K562 (cell line): ENCODE data around the gene SLFN14. TPM values are rescaled to one million over a fixed set of nuclear protein-coding genes. Genes with fewer than 3 reads are reported as not detected.
A peak's percentile ranks its signal among the peaks of the same experiment; 100 is the strongest.

Experiments used
- ATAC-seq: fragments of 200-7000 bp; cut with Tn5 transposase; 3 replicates; pipeline ENCODE4 v1.9.1; 2020; ENCODE audit warnings: moderate library complexity
- BruUV-seq: library from RNA; stranded (reverse); fragments of 400-500 nt; replicated peaks from 2 replicates; lab custom pipeline; 2021; lab: Mats Ljungman, UMichigan
- CTCF ChIA-PET: fragments of 300-600 bp; formaldehyde crosslinking; extraction: SDS; loops from one replicate; lab custom pipeline; 2021; ENCODE audit warnings: low intra/inter-chr PET ratio; lab: Yijun Ruan, JAX
- POLR2A ChIA-PET: fragments of 300-600, 350-650 bp; sonication (Branson Sonifier 250); formaldehyde crosslinking; extraction: SDS; loops from one replicate; lab custom pipeline; 2021; ENCODE audit warnings: antibody characterized with exemption, inconsistent platforms; lab: Yijun Ruan, JAX
- DNase-seq, 4 experiments: peaks; one replicate each; pipeline versions ENCODE4 v3.0.0 to v3.0.0-alpha.2; 2011 to 2018; ENCODE audit warnings: low spot score in 3 of 4, mixed read lengths in 3 of 4; ENCODE audit errors: extremely low read depth in 1 of 4
- FAIRE-seq: peaks from 2 replicates; lab custom pipeline; 2011; peaks lifted over from hg19 to GRCh38; lab: Jason Lieb, UNC
- H2AFZ ChIP-seq: 2 replicates; pipeline ENCODE4 v1.6.0; 2011; ENCODE audit warnings: low read depth, low read length, control low read depth, inconsistent platforms
- H3K27ac ChIP-seq: fragments of 200-600 bp; 3 replicates; pipeline ENCODE4 v1.8.0; 2011; ENCODE audit warnings: low read depth, mild to moderate bottlenecking, control low read depth, inconsistent platforms, low read length, moderate library complexity, mixed read lengths; ENCODE audit errors: extremely low read depth
- H3K27me3 ChIP-seq, 2 experiments: fragments of 300-600 bp in 1 of 2; 2 replicates in 1 of 2; 3 replicates in 1 of 2; pipeline versions ENCODE4 v1.6.0 to v1.8.0; 2011; ENCODE audit warnings: inconsistent platforms in 2 of 2, low read length in 2 of 2, mild to moderate bottlenecking in 1 of 2, mixed read lengths in 1 of 2, moderate library complexity in 1 of 2; ENCODE audit not compliant: control insufficient read depth in 2 of 2, insufficient read depth in 2 of 2
- H3K36me3 ChIP-seq: fragments of 300-600 bp; 3 replicates; pipeline ENCODE4 v1.8.0; 2011; ENCODE audit warnings: mild to moderate bottlenecking, low read length, inconsistent platforms; ENCODE audit not compliant: control insufficient read depth, insufficient read depth
- H3K4me1 ChIP-seq, 2 experiments: fragments of 200-600 bp in 1 of 2; replicated peaks in 1 of 2; 2 replicates in 1 of 2; 3 replicates in 1 of 2; pipeline versions ENCODE4 v1.5.1 to v1.8.0; 2011; ENCODE audit warnings: inconsistent platforms in 2 of 2, low read length in 2 of 2, mild to moderate bottlenecking in 1 of 2, mixed read lengths in 1 of 2, moderate library complexity in 1 of 2; ENCODE audit not compliant: control insufficient read depth in 2 of 2, insufficient read depth in 2 of 2
- H3K4me2 ChIP-seq: 2 replicates; pipeline ENCODE4 v1.6.1; 2011; ENCODE audit warnings: low read length, control low read depth, inconsistent platforms, mixed read lengths; ENCODE audit not compliant: insufficient read depth
- H3K4me3 ChIP-seq: fragments of 200-600 bp; sonication (generic), shearing (Covaris generic); 2 replicates; pipeline ENCODE4 v1.5.1; 2016; ENCODE audit warnings: control low read depth, inconsistent platforms
- H3K79me2 ChIP-seq: fragments of 200-600 bp; 3 replicates; pipeline ENCODE4 v1.8.0; 2011; ENCODE audit warnings: low read length, inconsistent platforms; ENCODE audit not compliant: control insufficient read depth, insufficient read depth
- H3K9ac ChIP-seq, 2 experiments: 2 replicates each; pipeline versions ENCODE4 v1.6.0 to v1.6.1; 2011; ENCODE audit warnings: low read depth in 2 of 2, low read length in 2 of 2, control low read depth in 1 of 2, inconsistent platforms in 1 of 2, mild to moderate bottlenecking in 1 of 2, mixed read lengths in 1 of 2; ENCODE audit not compliant: insufficient read depth in 1 of 2
- H3K9me1 ChIP-seq: one replicate; pipeline ENCODE4 v1.6.0; 2011; ENCODE audit warnings: inconsistent platforms, mild to moderate bottlenecking, low read length, moderate library complexity; ENCODE audit not compliant: control insufficient read depth, insufficient read depth
- H3K9me3 ChIP-seq: replicated peaks from 2 replicates; pipeline ENCODE4 v1.5.1; 2011; ENCODE audit warnings: low read depth, low read length, inconsistent platforms; ENCODE audit not compliant: control insufficient read depth, insufficient read depth
- H4K20me1 ChIP-seq: replicated peaks from 2 replicates; pipeline ENCODE4 v1.6.1; 2011; ENCODE audit warnings: low read length, inconsistent platforms, mixed read lengths; ENCODE audit not compliant: control insufficient read depth, insufficient read depth
- ATF2 ChIP-seq: sonication (generic); formaldehyde crosslinking; IDR thresholded peaks from 2 replicates; pipeline ENCODE4 v1.8.1; 2022; ENCODE audit warnings: missing genetic modification reagents
- ERF ChIP-seq: fragments of 450-650 bp; formaldehyde crosslinking; IDR thresholded peaks from 2 replicates; pipeline ENCODE4 v1.4.0; 2020; ENCODE audit warnings: mild to moderate bottlenecking, mixed read lengths
- FUS ChIP-seq: fragments of 200-400 bp; formaldehyde crosslinking; optimal IDR thresholded peaks from 2 replicates; pipeline ENCODE3; 2017; ENCODE audit warnings: low read depth, low read length
- MNT ChIP-seq, 2 experiments: fragments of 450-650 bp; conservative IDR thresholded peaks; 2 replicates each; pipeline ENCODE4 v1.6.1; 2017; ENCODE audit warnings: mild to moderate bottlenecking in 2 of 2, moderate library complexity in 2 of 2
- MXD1 ChIP-seq: fragments of 250-450 bp; sonication (Bioruptor Pico); IDR thresholded peaks from 2 replicates; pipeline ENCODE4 v1.8.0; 2021; ENCODE audit warnings: borderline replicate concordance, mild to moderate bottlenecking, moderate library complexity; ENCODE audit not compliant: poor library complexity, severe bottlenecking
- MXI1 ChIP-seq: IDR thresholded peaks from 2 replicates; pipeline ENCODE4 v1.6.1; 2011; ENCODE audit warnings: low read depth, mild to moderate bottlenecking, improper control_type of control experiment, low read length
- TCF7L2 ChIP-seq: fragments of 150-350 bp; IDR thresholded peaks from 2 replicates; pipeline ENCODE4 v1.6.1; 2016; ENCODE audit warnings: low read depth, mild to moderate bottlenecking, low read length, moderate library complexity
- THAP7 ChIP-seq: fragments of 250-450 bp; sonication (Bioruptor Pico); IDR thresholded peaks from 2 replicates; pipeline ENCODE4 v1.5.0; 2021
- ZEB2 ChIP-seq: fragments of 450-650 bp; IDR thresholded peaks from 2 replicates; pipeline ENCODE4 v1.6.1; 2016
- ZNF174 ChIP-seq: fragments of 250-450 bp; sonication (Bioruptor Pico); IDR thresholded peaks from 2 replicates; pipeline ENCODE4 v1.4.0; 2020; ENCODE audit warnings: mild to moderate bottlenecking
- ZNF507 ChIP-seq: conservative IDR thresholded peaks from 2 replicates; pipeline ENCODE4 v1.6.1; 2017; ENCODE audit warnings: missing genetic modification characterization, missing compliant biosample characterization
- WGBS: fragments of 100-300 bp; shearing (Covaris generic); methylation state at CpG from one replicate; pipeline ENCODE4 v1.1.6; 2016; ENCODE audit warnings: low coverage, mixed read lengths; ENCODE audit not compliant: insufficient coverage; ENCODE audit errors: missing lambda C conversion rate; 5-methylcytosine and 5-hydroxymethylcytosine counted together
- in situ Hi-C: fragments of 300-500 bp; cut with MboI; formaldehyde crosslinking; loops from 4 replicates; pipeline ENCODE4 v1.15.0; 2018; ENCODE audit warnings: inconsistent platforms, mixed read lengths
- intact Hi-C: fragments of 100-400 bp; cut with micrococcal nuclease; formaldehyde crosslinking; loops from 2 replicates; pipeline ENCODE4 v1.14.2; 2022
- polyA plus RNA-seq, 8 experiments: library from polyadenylated mRNA; depleted of rRNA in 4 of 8; stranded (reverse) in 5 of 8; unstranded in 3 of 8; fragments of >200 nt; fragmentation: Nextera tagmentation in 2 of 8; fragmentation: Illumina TruSeq in 1 of 8; extraction: Ambion mirVana in 2 of 8; extraction: Trizol in 1 of 8; gene quantifications; 2 replicates each; pipeline versions ENCODE4 v1.2.1 to v1.2.3, GENCODE V29; 2011 to 2014; ENCODE audit warnings: inconsistent platforms in 1 of 8, missing spikeins in 1 of 8
- total RNA-seq, 7 experiments: library from RNA; depleted of rRNA in 6 of 7; stranded (reverse); fragments of >200 nt in 6 of 7; fragmentation: Illumina TruSeq in 2 of 7; extraction: Trizol in 2 of 7; gene quantifications; 2 replicates each; pipeline versions ENCODE4 v1.2.1 to v1.2.3, GENCODE V29; 2011 to 2021; ENCODE audit warnings: low replicate concordance in 1 of 7
- TF ChIP-seq, protein P1 (sequence below): fragments of 450-650 bp; conservative IDR thresholded peaks from 2 replicates; pipeline ENCODE4 v1.6.1; 2016; ENCODE audit warnings: missing genetic modification characterization, low read depth, mild to moderate bottlenecking, control low read depth, missing compliant biosample characterization

The SLFN14 gene
- total and polyA plus RNA-seq, 9 of the 15 experiments (the other 6 are each of a cell fraction or from before 2014, with no cell fraction given) = 1.3 to 4.3 (median 3.1) TPM

DNA sequence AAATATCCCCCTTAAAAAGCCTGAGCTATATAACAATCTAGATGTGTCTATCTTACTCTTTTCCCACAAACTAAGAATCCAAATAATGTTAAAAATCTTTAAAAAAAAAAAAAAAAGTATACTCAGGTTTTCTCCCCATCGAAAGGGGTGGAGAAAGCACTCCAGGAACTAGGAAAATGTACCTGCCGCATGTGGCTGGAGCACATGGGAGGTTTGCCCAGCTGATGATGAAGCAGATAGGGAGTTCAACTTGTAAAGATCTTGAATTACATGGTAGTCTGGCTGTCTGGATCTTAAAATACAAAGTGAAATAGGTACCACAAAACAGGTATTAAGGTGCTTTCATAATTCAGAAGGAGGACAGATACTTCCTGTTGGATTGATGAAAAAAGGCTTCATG lies 8.8 kb upstream of the SLFN14 start:
- FAIRE-seq (peak; percentile 11), ATAC-seq (no peak), DNase-seq (no peak)
- H2AFZ ChIP-seq = no peak overlapping the region
- no TSS peak for BruUV-seq
- H4K20me1 ChIP-seq = no peaks in the 10 kb centered on the region
- peaks cover 38% of the 10 kb centered on the region for H3K36me3 ChIP-seq
- 5% methylated on average over 2 of the region's 2 CpGs for WGBS
- H3K4me1 ChIP-seq = peaks cover 15 to 31% of the 10 kb centered on the region in 2 experiments
- peak overlapping the region; percentile 89 to 93 for H3K9ac ChIP-seq
- H3K27me3 ChIP-seq = no peaks in the 10 kb centered on the region
- peak overlapping the region; percentile 96; the same call in 2 of the 3 replicates for H3K27ac ChIP-seq
- intact Hi-C loops (loop anchor here (5.0 kb wide), 1 partner anchor 238 kb away; the partner anchor contains the start of gene TAF15), in situ Hi-C loops (no loop called here)
- no peaks in the 10 kb centered on the region for H3K9me3 ChIP-seq
- CTCF ChIA-PET = no interaction called here
- peaks cover 63% of the 10 kb centered on the region for H3K79me2 ChIP-seq
- H3K4me3 ChIP-seq = peak overlapping the region; percentile 93
- no peaks in the 10 kb centered on the region for H3K9me1 ChIP-seq
- POLR2A ChIA-PET = interaction anchor here (0.6 to 8.6 kb wide), 6 partner anchors 8 to 1351 kb away, joined by 3 to 122 read pairs (median 4); partner anchors contain the start of genes PEX12 and SLFN14
- H3K4me2 ChIP-seq = peak overlapping the region; percentile 97
- TF ChIP-seq MNT (conservative IDR thresholded peaks at IDR 0.05) (peak; percentile 68 to 76), ZNF174 (CRISPR knock-in tag) (no peak), MXD1 (CRISPR knock-in tag) (peak; percentile 16), THAP7 (CRISPR knock-in tag) (no peak), FUS (no peak), TCF7L2 (no peak), ERF (CRISPR knock-in tag) (no peak), ZNF507 (tag) (no peak), ATF2 (CRISPR knock-in tag) (no peak), ZEB2 (no peak), MXI1 (peak; percentile 71; the same call in 1 of the 2 replicates)
- TF ChIP-seq, protein P1, sequence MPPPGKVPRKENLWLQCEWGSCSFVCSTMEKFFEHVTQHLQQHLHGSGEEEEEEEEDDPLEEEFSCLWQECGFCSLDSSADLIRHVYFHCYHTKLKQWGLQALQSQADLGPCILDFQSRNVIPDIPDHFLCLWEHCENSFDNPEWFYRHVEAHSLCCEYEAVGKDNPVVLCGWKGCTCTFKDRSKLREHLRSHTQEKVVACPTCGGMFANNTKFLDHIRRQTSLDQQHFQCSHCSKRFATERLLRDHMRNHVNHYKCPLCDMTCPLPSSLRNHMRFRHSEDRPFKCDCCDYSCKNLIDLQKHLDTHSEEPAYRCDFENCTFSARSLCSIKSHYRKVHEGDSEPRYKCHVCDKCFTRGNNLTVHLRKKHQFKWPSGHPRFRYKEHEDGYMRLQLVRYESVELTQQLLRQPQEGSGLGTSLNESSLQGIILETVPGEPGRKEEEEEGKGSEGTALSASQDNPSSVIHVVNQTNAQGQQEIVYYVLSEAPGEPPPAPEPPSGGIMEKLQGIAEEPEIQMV (tag) = no peak
